OCI-LY7 (cell line): ENCODE results near the gene DVL1.
"Not testable (repeated sequence)": the region's sequence is repeated elsewhere in the genome, so short reads cannot be mapped to it uniquely, and the experiment has no call there.

Experiments used
- CTCF ChIP-seq: fragments of 200-600 bp; sonication (generic); conservative IDR thresholded peaks from 2 replicates; pipeline ENCODE4 v1.5.1; 2014; ENCODE audit warnings: mild to moderate bottlenecking, antibody characterized with exemption, low read length, moderate library complexity, mixed read lengths
- EZH2phosphoT487 ChIP-seq: fragments of 200-600 bp; sonication (generic); IDR thresholded peaks from 2 replicates; pipeline ENCODE4 v1.6.1; 2018; ENCODE audit warnings: low read depth, borderline replicate concordance, mild to moderate bottlenecking, mixed run types, antibody characterized with exemption, low read length, moderate library complexity, mixed read lengths

GRCh38 chr1:1316199-1316598, 33.0 kb downstream of the DVL1 start:
- not testable (repeated sequence) for TF ChIP-seq CTCF, EZH2phosphoT487
